SKM-1 (cell line): ENCODE measurements around the gene CTSA.
A peak's percentile ranks its signal among the peaks of the same experiment; 100 is the strongest.

Source experiments
- DNase-seq: peaks from one replicate; lab custom pipeline; 2025; ENCODE audit not compliant: unreplicated experiment; lab: John Stamatoyannopoulos, UW

Gene CTSA

GRCh38 chr20:45937765-45938164 lies 46.6 kb downstream of the CTSA start:
- no peak for DNase-seq

- DNase-seq = no peak
Observed at GRCh38 chr20:45938727-45939438, 47.7 kb downstream of the CTSA start.

GRCh38 chr20:45940053-45940452 lies 48.9 kb downstream of the CTSA start:
- DNase-seq = no peak

DNA sequence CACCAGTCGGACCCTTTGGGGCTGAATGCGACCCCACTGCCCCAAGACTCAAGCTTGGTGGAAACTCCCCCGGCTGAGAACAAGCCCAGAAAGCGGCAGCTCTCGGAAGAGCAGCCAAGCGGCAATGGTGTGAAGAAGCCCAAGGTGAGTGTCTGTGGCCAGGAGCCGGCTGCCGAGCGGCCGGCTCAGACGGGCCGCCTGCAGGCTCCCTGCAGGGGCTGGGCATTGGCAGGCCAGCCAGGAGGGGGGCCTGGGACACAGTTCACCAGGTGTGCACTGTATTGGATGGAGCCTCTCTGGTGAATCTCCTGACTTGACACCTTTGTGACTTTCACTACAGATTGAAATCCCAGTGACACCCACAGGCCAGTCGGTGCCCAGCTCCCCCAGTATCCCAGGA lies 49.3 kb downstream of the CTSA start:
- no peak for DNase-seq

- DNase-seq = no peak
Observed at GRCh38 chr20:45943613-45944012, 52.5 kb downstream of the CTSA start.

- DNase-seq = no peak
Observed at GRCh38 chr20:45944151-45944964, 53.2 kb downstream of the CTSA start.

DNA sequence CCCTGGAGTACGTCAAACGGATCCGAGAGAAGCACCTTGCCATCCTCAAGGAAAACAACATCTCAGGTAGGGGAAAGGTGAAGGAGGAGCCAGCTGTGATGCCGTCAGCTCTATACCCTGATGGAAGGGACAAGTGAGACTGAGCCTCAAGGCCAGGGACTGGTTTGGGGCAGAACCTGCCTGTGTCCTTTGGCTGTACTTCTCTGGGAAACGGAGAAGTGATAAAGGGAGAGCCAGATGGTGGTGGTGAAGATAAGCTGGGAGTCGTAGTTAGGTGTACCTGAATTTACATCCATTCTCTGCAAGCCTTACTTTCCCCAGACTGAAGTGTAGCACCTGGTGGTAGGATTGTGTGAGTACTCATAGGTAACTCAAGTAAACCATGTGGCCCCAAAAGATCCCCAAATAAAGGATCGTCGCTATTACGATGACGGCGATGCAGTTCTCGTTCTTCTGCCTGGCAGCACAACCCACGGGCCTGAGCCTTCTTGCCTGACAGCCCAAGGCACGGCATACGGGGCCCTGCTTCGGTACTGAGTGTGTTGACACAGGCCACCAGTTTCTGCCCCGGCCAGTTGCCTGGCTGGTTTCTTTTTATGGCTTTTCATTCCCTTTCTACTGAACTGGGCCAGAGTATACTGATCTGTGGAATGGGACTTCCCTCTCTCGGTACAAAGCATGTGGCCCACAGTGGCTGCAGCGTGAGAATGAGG lies 54.0 kb downstream of the CTSA start:
- DNase-seq = no peak

GRCh38 chr20:45945678-45946148 lies 54.6 kb downstream of the CTSA start:
- no peak for DNase-seq

DNA sequence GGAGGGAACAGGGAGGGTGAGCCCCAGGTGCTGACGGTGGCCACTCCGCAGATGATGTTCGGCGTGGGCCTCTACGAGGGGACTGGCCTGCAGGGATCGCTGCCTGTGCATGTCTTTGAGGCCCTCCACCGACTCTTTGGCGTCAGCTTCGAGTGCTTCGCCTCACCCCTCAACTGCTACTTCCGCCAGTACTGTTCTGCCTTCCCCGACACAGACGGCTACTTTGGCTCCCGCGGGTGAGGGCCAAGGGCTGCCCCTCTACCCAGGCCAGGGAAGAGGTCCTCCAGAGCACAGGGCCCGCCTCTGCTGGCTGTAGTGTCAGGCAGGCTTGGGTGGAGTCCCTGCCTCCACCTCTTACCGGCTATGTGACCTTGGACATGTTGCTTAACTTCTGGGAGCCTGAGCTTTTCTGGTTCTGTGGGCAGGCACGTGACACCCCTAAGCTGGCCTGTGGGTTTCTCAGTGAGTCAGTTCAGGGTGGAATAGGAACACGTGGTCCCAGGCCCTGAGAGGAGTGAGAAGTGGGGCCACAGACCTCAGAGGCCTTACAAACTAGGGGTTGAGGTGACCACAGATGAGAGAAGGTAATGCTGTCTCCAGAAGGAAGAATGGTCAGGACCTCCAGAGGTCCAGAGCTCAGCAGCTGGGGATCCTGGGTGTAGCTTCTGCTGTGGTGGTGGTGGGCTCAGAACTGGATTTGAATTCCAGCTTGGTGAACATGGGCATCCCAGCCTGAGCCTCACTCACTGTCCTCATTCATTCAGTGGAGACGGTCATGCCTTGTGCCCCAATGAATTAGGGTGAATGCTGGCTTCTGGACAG lies 55.2 kb downstream of the CTSA start:
- peak; percentile 93 for DNase-seq

- no peak for DNase-seq
Observed at GRCh38 chr20:45947110-45947866, 56.2 kb downstream of the CTSA start.

DNA sequence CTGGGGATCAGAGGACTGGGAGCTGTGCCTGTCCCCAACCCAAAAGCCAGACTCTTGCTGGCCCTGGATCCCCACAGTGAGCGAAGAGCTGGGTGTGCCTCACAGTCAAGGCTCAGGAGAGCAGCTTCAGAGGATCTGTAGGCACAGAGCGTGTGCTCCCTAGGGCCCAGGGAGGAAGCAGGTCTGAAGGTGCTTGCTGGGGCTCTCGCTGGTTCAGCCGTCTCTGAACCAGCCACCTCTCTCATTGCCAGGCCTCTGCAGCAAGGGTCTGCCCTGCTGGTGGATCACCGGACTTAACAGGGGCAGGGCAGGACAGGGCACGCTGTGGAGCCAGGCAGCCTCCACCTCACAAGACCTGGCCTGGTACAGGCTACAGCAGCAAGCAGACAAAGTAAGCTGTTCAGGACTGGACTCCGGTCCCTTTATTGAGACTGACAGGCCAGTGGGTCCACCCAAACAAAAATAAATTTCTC lies 57.2 kb downstream of the CTSA start:
- DNase-seq = no peak
